Esophagus squamous epithelium (tissue), 5 donors: ENCODE results near the gene EPHA1. TPM values are rescaled to one million over a fixed set of nuclear protein-coding genes. Genes with fewer than 3 reads are reported as not detected.

Experiments
- DNase-seq: peaks from one replicate; lab custom pipeline; 2025; lab: John Stamatoyannopoulos, UW
- H3K27ac ChIP-seq, 4 donors: fragments of 200-600 bp; sonication (generic); one replicate each; pipeline ENCODE4 v1.5.1; 2016 to 2019; ENCODE audit warnings: mild to moderate bottlenecking in 1 of 4
- H3K27me3 ChIP-seq, 4 donors: fragments of 200-600 bp; sonication (generic); 1 replicate in 3 of 4; 2 replicates in 1 of 4; pipeline versions ENCODE4 v1.5.1 to v1.6.0; 2017 to 2021; ENCODE audit warnings: antibody characterized with exemption in 1 of 4
- H3K36me3 ChIP-seq, 3 donors: fragments of 200-600 bp; sonication (generic); one replicate each; pipeline ENCODE4 v1.5.1; 2016 to 2019
- H3K4me1 ChIP-seq, 3 donors: fragments of 200-600 bp; sonication (generic); one replicate each; pipeline ENCODE4 v1.5.1; 2017 to 2019
- H3K4me3 ChIP-seq, 4 donors: fragments of 200-600 bp; sonication (generic); 1 replicate in 3 of 4; 2 replicates in 1 of 4; pipeline ENCODE4 v1.5.1; 2016 to 2019; ENCODE audit warnings: mild to moderate bottlenecking in 2 of 4, moderate library complexity in 1 of 4
- H3K9me3 ChIP-seq, 3 donors: fragments of 200-600 bp; sonication (generic); one replicate each; pipeline ENCODE4 v1.5.1; 2016 to 2019
- POLR2A ChIP-seq, 4 donors: fragments of 450-650 bp; IDR thresholded peaks; one replicate each; pipeline ENCODE4 v1.6.1; 2017; ENCODE audit warnings: antibody characterized with exemption in 4 of 4, mild to moderate bottlenecking in 4 of 4, moderate library complexity in 3 of 4
- WGBS, 2 donors: methylation state at CpG; one replicate each; pipeline ENCODE4 v1.1.5; 2018; 5-methylcytosine and 5-hydroxymethylcytosine counted together
- intact Hi-C: fragments of 100-400 bp; cut with DNase I; formaldehyde crosslinking; loops from one replicate; pipeline ENCODE4 v1.15.0; 2022
- total RNA-seq, 4 donors: library from RNA; depleted of rRNA; stranded (reverse); fragments of >200 nt; gene quantifications; one replicate each; pipeline ENCODE4 v1.1.0, GENCODE V29; 2016
- TF ChIP-seq, protein P1 (sequence below), 6 experiments: fragments of 450-650 bp in 4 of 6; fragments of 200-600 bp in 2 of 6; sonication (generic) in 2 of 6; IDR thresholded peaks; one replicate each; pipeline ENCODE4 v1.5.1; 2016 to 2019; ENCODE audit warnings: antibody characterized with exemption in 6 of 6, mild to moderate bottlenecking in 4 of 6, moderate library complexity in 4 of 6
- donor health status: DM: yes; HTN: yes; CAD: no.

The EPHA1 gene
- total RNA-seq, 4 donors from 2014 or later: 64.5 to 132 (median 77.4) TPM

DNA sequence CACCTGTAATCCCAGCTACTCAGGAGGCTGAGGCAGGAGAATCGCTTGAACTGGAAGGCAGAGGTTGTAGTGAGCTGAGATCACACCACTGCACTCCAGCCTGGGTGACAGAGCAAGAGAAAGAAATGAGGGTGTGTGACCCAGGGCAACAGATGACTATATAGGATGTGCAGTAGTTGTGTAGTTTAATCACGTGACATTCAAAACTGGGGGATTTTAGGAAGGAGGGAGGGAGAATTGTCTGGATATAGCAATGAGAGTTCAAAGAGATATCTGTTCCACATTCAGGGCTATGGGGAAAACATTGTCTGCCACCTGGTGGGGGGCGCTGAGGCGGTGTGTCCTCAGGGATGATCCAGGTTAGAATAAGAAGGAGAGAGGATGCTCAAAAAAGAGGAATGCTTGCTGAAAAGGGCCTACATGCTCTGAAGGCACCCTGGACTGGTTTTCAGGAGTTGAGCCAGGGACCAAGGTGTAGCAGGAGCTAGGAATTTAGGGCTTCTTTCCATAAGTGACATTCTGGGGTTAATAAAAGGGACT is 35.3 kb downstream of the EPHA1 start:
- Histone ChIP-seq H3K9me3 (no peaks in the 10 kb centered on the region), H3K27ac (no peak overlapping the region), H3K4me1 (peaks cover 4 to 36% (median 25%) of the 10 kb centered on the region in 3 donors), H3K27me3 (no peaks in the 10 kb centered on the region), H3K4me3 (no peak overlapping the region), H3K36me3 (no peaks in the 10 kb centered on the region)
- WGBS, 2 donors: 87 to 88% methylated on average over 4 of the region's 4 CpGs
- DNase-seq: no peak
- TF ChIP-seq POLR2A (IDR thresholded peaks at IDR 0.05): no peak
- TF ChIP-seq, protein P1, sequence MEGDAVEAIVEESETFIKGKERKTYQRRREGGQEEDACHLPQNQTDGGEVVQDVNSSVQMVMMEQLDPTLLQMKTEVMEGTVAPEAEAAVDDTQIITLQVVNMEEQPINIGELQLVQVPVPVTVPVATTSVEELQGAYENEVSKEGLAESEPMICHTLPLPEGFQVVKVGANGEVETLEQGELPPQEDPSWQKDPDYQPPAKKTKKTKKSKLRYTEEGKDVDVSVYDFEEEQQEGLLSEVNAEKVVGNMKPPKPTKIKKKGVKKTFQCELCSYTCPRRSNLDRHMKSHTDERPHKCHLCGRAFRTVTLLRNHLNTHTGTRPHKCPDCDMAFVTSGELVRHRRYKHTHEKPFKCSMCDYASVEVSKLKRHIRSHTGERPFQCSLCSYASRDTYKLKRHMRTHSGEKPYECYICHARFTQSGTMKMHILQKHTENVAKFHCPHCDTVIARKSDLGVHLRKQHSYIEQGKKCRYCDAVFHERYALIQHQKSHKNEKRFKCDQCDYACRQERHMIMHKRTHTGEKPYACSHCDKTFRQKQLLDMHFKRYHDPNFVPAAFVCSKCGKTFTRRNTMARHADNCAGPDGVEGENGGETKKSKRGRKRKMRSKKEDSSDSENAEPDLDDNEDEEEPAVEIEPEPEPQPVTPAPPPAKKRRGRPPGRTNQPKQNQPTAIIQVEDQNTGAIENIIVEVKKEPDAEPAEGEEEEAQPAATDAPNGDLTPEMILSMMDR (IDR thresholded peaks at IDR 0.05): no peak
- intact Hi-C loops: no loop called here

DNA sequence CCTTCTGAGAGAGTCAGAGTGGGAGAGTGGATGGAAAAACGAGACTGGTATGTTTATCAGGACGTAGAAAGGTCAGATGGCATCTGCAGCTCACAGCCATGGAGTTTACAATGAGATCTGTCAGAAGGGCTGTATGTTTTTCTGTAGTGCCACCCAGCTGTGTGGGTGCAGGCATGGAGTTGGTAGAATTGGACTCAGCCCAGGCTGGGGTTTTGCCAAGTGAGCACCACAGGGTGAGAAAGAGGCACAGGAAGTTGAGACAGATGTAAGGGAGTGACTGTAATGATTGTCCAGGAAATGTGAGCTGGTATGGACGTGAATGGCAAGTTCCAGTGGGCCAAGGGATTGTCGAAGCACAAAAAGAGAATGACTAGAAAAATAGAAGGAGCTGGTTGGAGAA is 36.6 kb downstream of the EPHA1 start:
- Histone ChIP-seq H3K27me3 (no peaks in the 10 kb centered on the region), H3K4me1 (peaks cover 4 to 29% (median 20%) of the 10 kb centered on the region in 3 donors), H3K9me3 (no peaks in the 10 kb centered on the region), H3K36me3 (no peaks in the 10 kb centered on the region), H3K4me3 (no peak overlapping the region), H3K27ac (peak overlapping the region in 3 of 4 donors; percentile 39 to 66 (median 57))
- WGBS, 2 donors: 26 to 37% methylated on average over 4 of the region's 4 CpGs
- TF ChIP-seq, protein P1 (IDR thresholded peaks at IDR 0.05): peak in 3 of 6 experiments; percentile 13 to 54 (median 38)
- TF ChIP-seq POLR2A (IDR thresholded peaks at IDR 0.05): no peak
- no peak for DNase-seq
- intact Hi-C loops: no loop called here

DNA sequence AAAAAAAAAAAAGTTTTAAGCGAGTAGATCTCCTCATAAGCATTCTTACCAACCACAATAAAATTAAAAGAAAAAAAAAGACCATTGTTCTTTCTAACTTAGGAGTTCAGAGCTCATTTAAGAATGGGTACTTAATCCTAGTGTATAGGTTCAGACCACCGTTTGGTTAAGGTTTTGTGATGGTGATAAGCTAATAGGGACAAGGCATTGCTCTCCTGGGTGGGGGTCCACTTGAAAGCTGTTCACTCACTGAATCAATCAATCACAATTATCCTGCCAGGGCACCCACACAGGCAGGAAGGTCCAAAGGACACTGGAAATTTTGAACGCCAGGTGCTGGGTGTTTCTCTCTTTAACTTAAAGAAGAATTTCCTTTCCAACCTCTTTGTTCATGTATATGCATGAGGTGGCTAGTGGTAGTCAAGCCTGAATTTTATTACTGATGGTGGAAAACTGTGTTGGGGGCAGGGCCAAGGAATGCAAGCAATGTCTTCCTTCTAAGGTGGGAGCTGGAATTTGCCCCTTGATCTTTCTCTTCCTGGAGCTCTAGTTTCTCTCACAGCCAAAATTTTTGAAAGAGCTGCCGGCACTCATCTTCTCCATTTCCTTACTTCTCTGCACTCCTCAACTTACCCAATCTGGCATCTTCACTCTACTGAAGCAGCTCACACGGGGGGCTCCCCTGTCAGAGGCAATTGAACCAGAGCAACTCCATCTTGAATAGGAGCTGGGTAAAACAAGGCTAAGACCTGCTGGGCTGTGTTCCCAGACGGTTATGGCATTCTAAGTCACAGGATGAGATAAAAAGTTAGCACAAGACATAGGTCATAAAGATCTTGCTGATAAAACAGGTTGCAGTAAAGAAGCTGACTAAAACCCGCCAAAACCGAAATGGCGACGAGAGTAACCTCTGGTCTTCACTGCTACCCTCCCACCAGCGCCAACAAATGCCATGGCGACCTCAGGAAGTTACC is 38.7 kb downstream of the EPHA1 start:
- DNase-seq: no peak
- TF ChIP-seq, protein P1 (IDR thresholded peaks at IDR 0.05): no peak
- no peak for TF ChIP-seq POLR2A (IDR thresholded peaks at IDR 0.05)
- H3K9me3 ChIP-seq: no peaks in the 10 kb centered on the region
- H3K36me3 ChIP-seq: no peaks in the 10 kb centered on the region
- peaks cover 0 to 9% (median 0%) of the 10 kb centered on the region in 4 donors for H3K27me3 ChIP-seq
- intact Hi-C loops: no loop called here
- 83 to 88% methylated on average over 11 to 12 of the region's 12 CpGs for WGBS, 2 donors
- no peak overlapping the region for H3K27ac ChIP-seq
- peaks cover 4 to 17% (median 11%) of the 10 kb centered on the region in 3 donors for H3K4me1 ChIP-seq
- H3K4me3 ChIP-seq: no peak overlapping the region

DNA sequence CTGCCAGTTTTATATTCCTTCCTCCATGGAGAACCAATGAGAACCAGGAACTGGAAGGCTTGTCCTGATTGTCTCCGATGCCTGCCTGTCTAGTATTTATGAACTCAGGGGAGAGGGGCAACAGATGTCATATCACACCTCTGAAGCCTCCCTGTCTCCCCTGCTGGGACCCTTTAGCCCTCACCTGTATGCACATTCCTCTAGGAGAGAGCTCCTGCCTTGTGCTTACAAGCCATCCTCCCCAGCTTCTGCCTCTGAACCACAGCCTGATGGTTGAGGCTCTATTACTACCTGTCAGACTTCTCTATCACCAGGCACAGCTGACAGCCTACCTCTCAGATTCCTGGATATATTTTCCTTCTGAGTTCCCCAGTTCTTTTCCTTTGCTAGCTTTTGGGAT is 40.3 kb downstream of the EPHA1 start:
- H3K9me3 ChIP-seq: no peaks in the 10 kb centered on the region
- H3K4me1 ChIP-seq: peaks cover 4 to 12% (median 7%) of the 10 kb centered on the region in 3 donors
- H3K4me3 ChIP-seq: no peak overlapping the region
- H3K27ac ChIP-seq: no peak overlapping the region
- TF ChIP-seq, protein P1 (IDR thresholded peaks at IDR 0.05): no peak
- TF ChIP-seq POLR2A (IDR thresholded peaks at IDR 0.05): no peak
- peaks cover 0 to 25% (median 3%) of the 10 kb centered on the region in 4 donors for H3K27me3 ChIP-seq
- DNase-seq: no peak
- WGBS, 2 donors: 88 to 91% methylated on average over 1 of the region's 1 CpG
- H3K36me3 ChIP-seq: no peaks in the 10 kb centered on the region
- intact Hi-C loops: no loop called here

DNA sequence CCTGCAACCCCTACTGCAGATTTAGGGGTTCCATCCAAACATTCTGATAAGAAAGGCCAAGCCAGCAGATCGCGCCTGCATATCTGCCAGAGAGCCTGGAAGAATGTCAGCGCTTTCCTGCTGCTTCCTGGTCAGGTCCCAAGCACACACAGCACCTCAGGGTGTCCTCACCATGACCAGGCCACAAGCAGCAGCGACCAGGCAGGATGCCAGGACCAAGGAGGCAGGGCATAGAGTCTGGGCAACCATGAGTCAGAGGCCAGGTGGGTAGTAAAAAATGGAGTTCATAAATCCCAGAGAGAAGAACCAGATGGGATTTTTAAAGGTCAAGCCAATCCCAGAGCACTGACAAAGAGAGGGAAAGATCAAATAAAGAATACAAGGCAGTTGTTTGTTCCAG is 40.7 kb downstream of the EPHA1 start:
- Histone ChIP-seq H3K4me1 (peaks cover 4 to 14% (median 7%) of the 10 kb centered on the region in 3 donors), H3K36me3 (no peaks in the 10 kb centered on the region), H3K9me3 (no peaks in the 10 kb centered on the region), H3K4me3 (no peak overlapping the region), H3K27me3 (peaks cover under 1 to 29% (median 7%) of the 10 kb centered on the region in 4 donors), H3K27ac (no peak overlapping the region)
- 45 to 79% methylated on average over 2 to 4 of the region's 4 CpGs for WGBS, 2 donors
- DNase-seq: no peak
- TF ChIP-seq, protein P1 (IDR thresholded peaks at IDR 0.05): no peak
- intact Hi-C loops: no loop called here
